HG03378 (cell line): Measurements from ENCODE around the gene SECTM1.

Experiments used
- ATAC-seq: cut with Tn5 transposase; IDR thresholded peaks from one replicate; pipeline ENCODE4 v1.9.1; 2021; ENCODE audit warnings: mild to moderate bottlenecking, moderate library complexity; ENCODE audit not compliant: unreplicated experiment

The SECTM1 gene

GRCh38 chr17:82283208-82283749 is 50.3 kb downstream of the SECTM1 start:
- no peak for ATAC-seq

DNA sequence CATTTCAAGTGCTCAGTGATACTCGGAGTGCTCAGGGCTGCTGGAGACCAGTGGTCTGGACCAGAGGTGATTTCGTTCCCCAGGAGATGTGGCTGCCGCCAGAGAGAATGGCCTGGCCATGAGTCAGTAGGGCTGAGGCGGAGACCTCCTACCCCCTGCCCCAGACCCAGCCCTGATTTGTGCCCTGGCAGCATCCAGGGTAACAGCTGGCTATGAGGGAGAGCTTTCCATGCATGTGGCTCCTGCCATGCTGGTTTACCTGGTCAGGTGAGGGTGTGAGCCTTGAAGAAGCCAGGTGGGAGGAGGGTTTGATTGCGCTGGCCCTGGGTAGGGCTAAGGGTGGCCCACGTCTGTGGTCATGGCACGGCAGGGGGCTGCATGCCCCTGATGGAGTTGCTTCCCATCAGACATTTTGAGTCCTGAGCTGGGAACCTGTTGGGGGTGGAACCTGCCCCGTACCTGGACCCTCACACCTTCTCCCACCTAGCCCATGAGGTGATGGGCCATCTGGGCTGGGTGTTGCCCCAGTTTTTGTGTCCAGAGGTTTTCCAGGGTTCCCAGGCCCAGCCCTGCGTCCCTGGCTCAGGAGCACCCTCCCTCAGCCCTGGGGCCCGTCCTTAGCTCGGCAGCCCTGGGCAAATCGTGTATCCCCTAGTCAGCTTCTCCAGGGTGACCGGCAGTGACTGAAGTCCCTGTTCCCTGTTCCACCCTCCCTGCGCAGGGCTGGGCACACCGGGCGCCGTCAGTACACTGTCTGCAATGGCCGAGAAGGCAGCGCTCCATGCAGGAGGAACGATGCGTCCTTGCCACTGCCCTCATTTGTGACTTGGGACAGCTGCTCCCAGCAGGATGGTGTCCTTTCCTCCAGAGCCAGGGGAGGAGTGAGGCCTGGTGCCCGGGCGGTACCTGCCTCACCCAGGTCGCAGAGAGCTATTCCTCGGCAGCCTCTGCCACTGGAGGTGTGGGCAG is 51.0 kb downstream of the SECTM1 start:
- no peak for ATAC-seq

- no peak for ATAC-seq
Measured at GRCh38 chr17:82281502-82282238, 51.9 kb downstream of the SECTM1 start.

GRCh38 chr17:82281076-82281475 is 52.5 kb downstream of the SECTM1 start:
- ATAC-seq = no peak

- no peak for ATAC-seq
Measured at GRCh38 chr17:82280537-82280936, 53.0 kb downstream of the SECTM1 start.

GRCh38 chr17:82278786-82279391 is 54.7 kb downstream of the SECTM1 start:
- no peak for ATAC-seq

GRCh38 chr17:82278308-82278707 is 55.3 kb downstream of the SECTM1 start:
- no peak for ATAC-seq

GRCh38 chr17:82277851-82278250 is 55.7 kb downstream of the SECTM1 start:
- ATAC-seq = no peak

GRCh38 chr17:82276938-82277337 is 56.6 kb downstream of the SECTM1 start:
- no peak for ATAC-seq

- ATAC-seq = no peak
Measured at GRCh38 chr17:82275326-82275725, 58.2 kb downstream of the SECTM1 start.

DNA sequence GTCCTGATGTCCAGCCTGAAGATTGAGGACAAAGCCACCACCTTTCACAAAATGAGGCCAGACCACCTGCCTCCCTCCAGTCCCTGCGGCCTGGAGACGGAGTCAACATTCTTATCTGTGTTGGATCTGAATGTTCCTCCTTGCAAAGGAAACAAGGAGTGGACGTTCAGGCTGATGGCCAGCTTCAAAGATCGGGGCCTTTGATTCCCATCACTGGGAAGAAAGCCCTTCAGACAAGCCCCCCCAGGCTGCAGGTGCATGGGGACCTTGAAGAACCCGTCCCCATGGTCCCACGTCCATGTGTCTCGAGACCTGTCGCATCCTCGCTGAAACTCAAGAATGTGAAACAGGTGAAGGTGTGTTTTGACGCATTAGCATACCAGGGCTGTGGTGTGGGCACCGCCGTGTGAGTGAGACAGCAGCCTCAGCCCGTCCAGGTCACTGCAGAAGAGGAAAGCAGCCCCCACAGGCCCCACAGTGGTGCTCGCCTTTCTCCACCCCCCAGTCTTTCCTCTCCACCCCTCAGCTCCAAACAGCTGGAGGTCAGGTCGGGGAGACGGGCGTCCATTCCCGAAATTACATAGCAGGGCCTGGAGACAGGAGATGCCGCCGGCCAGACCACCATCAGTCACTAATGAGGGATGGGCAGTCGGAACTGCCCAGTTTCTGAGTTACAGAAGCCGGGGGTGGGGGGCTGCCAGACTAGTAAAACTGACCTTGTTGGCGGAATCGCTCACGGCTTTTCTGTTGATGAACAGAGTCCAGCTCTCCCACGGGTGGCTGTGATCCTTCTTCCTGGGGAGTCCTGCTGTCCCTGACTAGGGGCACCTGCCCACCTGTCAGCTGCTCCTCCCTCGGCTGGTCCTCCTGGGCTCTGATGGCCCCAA is 59.2 kb downstream of the SECTM1 start:
- ATAC-seq = no peak

GRCh38 chr17:82273327-82274133 is 60.0 kb downstream of the SECTM1 start, which contains the start of gene CSNK1D:
Gene CSNK1D (minus strand): TSS chr17:82273700. CDS start chr17:82273381, 319 bp downstream.
- no peak for ATAC-seq

DNA sequence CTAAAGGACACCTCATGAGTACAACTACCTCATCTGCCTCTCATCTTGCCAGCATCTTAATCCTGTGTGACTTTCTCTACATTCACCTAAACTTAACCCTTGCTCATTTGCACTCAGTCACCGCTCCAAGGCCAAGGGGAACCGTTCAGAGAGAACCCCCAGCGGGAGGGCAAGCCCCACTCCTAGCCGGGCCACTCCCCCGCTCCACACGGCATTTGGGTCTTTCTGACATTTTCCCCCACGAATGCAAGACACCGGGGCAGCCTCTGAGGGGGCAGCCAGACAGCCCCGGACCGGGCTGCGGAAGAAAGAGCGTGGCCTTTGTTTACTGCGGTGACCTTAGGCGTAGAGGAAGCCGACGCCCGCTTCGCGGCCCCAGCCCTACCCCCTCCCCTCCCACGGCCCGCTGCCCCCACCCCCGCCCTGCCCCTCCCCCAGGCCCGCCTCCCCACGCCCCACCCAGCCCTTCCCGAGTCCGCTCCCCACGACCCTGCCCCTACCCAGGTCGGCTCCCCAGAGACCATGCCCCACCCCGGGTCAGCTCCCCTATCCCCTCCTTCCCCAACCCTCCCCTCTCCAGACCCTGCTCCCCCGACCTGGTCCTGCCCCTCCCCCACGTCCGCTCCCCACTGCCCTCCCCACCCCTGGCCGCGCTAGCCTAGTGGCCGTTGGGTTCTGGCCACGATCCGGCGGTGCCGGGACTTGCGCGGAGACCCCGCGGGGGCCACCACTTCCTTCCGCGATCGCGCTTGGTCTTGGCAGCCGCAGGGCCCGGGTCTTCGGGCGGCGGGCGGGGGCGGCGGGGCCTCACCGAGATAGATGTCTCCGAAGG is 60.9 kb downstream of the SECTM1 start:
- no peak for ATAC-seq

DNA sequence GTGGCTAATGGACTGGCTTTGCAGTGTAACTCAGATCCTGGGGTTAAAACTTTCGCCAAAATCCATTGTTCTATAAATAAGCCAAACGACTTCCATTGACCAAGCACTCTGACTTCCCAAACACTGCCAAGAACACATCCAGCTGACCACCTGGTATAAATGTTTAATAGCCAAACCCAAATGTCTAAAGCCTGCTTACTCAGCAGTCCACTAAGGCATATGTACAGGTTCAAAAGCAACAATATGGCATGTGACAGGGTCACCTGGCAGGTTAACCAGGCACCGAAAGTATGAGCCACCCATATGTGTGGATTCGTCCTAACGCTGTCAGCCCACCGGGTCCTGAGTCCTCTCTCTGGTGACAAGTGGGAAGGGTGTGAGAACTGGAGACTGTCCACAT is 62.2 kb downstream of the SECTM1 start:
- ATAC-seq = no peak
